T-helper 22 cell (primary cell): Measurements from ENCODE around the gene RNF220.

Source experiments
- DNase-seq: peaks from one replicate; pipeline ENCODE4 v3.0.0-alpha.2; 2020; ENCODE audit warnings: low read depth

RNF220 gene

GRCh38 chr1:44523593-44524591 lies 118.8 kb downstream of the RNF220 start:
- no peak for DNase-seq

- no peak for DNase-seq
These were observed 119.8 kb downstream of the RNF220 start for GRCh38 chr1:44524655-44525500.

GRCh38 chr1:44526295-44527073 lies 121.4 kb downstream of the RNF220 start:
- no peak for DNase-seq

- DNase-seq, result no peak
These were observed 126.9 kb downstream of the RNF220 start for GRCh38 chr1:44531785-44532566.

- DNase-seq, result no peak
These were observed 127.5 kb downstream of the RNF220 start for GRCh38 chr1:44532567-44532944.

GRCh38 chr1:44534771-44535170 lies 129.7 kb downstream of the RNF220 start:
- no peak for DNase-seq

GRCh38 chr1:44536357-44537209 lies 131.5 kb downstream of the RNF220 start:
- no peak for DNase-seq

GRCh38 chr1:44537538-44537937 lies 132.5 kb downstream of the RNF220 start:
- no peak for DNase-seq

GRCh38 chr1:44537956-44538355 lies 132.9 kb downstream of the RNF220 start:
- DNase-seq, result no peak

- no peak for DNase-seq
These were observed 135.1 kb downstream of the RNF220 start for GRCh38 chr1:44539991-44540730.

GRCh38 chr1:44542420-44543063 lies 137.5 kb downstream of the RNF220 start:
- DNase-seq, result no peak

- DNase-seq, result no peak
These were observed 138.1 kb downstream of the RNF220 start for GRCh38 chr1:44543064-44543744.

- DNase-seq, result no peak
These were observed 138.7 kb downstream of the RNF220 start for GRCh38 chr1:44543786-44544185.

- no peak for DNase-seq
These were observed 139.9 kb downstream of the RNF220 start for GRCh38 chr1:44544960-44545359.

- DNase-seq, result no peak
These were observed 140.9 kb downstream of the RNF220 start for GRCh38 chr1:44545961-44546360.

- DNase-seq, result no peak
These were observed 141.5 kb downstream of the RNF220 start for GRCh38 chr1:44546403-44547053.

GRCh38 chr1:44547361-44547760 lies 142.3 kb downstream of the RNF220 start:
- no peak for DNase-seq

- no peak for DNase-seq
These were observed 142.8 kb downstream of the RNF220 start for GRCh38 chr1:44547837-44548236.
